HG02840 (cell line): Measurements from ENCODE around the gene RALGDS.

ENCODE experiments used
- ATAC-seq: cut with Tn5 transposase; IDR thresholded peaks from one replicate; pipeline ENCODE4 v1.9.1; 2021; ENCODE audit warnings: mild to moderate bottlenecking, moderate library complexity, moderate number of reproducible peaks; ENCODE audit not compliant: unreplicated experiment, low FRiP score

The RALGDS gene

DNA sequence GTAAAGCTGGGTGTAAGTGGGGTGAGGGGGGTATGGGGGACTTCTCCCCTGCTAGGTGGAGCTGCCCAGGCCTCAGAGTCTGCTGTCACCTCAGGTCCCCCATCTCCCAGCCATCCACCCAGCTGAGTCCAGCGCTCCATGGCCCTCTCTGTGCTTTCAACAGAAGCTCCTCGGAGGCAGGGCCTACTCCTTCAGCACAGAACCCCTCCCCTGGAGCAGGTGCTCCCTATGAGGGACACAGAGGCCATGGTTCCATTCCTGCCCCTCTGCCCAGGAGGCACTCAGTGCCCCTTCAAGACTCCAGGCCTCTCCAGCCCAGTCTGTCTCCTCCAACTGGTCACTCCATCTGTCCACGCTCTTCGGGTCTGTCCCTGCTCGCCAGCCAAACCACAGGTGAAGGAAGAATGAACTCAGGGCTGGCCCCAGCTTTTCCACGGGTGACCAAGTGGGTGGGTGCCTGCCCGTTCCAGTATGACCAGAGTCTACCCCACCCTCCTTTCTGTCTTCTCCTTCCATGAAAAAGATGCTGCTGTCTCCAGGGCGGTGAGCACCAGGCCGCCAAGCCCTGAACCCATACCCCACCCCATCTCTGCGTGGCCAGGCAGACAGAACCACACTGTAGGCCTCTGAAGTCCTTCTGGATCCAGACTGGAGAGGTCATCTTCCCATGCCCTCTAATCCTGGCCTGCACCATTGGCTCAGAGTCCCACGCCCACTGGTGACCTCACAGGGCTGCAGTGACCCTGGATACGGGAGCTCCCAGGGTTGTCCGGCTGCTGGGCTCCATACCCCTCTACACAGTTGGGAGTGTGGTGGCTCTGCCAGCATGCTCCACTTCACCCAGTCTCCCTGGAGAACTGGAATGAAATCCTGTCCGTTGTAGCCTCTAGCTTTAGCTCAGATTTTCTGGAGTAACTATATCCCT is 30.8 kb upstream of the RALGDS start:
- no peak for ATAC-seq

DNA sequence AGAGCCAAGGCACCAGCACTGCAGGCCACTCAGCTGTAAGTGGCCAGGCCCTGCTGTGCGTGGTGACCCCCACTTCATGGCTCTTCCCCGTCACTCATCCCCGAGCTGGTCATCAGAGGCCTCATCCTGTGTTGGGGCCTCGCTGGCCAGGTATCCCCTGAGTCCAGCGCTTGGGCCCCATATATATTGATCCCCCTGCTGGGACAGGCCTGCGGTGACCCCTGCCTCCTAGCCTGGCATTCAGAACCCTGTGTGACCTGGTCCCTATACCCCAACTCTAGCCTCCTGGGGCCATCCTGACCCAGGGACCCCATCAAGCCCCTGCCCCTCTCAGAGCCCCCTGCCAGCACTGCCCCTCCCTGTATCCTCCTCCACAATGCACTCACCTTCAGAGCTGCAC is 30.0 kb upstream of the RALGDS start:
- no peak for ATAC-seq

DNA sequence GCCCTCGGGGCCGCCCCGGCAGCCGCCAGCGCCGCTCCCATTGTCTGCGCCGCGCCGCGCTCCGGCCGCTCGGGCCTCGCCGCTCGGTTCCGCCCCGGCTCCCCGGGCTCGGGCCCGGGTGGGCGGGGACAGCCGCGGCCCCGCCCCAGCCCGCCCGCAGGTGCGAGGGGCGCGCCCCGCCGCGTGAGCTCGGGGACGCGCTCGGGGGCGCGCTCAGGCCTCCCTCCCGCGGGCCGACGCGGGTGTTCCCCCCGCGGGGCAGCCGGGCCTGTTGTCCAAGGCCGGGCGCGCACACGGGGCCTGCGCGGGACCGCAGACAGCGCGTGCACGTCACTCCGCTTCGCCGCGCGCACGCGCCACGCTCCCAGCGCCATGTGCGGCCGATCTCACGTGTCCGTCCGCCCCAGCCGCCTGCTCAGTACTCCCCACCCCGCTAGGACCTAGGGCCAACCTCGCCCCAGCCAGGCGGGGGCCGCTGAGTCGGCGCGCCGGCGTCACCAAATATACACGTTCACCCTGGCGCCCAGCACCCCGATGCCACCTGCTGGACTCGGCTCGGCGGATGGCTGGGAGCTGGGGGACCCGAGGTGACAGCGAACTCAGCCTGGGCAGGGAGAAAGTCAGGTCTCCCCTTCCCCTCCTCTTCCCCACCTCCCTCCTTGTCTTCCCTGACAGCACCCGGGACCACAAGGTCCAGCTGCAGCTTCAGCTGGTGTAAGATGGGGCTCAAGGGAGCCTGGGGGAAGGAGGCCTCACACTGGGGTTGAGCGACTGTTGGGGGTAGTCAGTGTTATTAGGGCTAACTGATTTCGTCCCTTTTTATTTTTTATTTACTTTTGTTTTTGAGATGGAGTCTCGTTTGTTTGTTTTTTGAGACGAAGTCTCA is 28.3 kb upstream of the RALGDS start:
- ATAC-seq: peak; percentile 54

DNA sequence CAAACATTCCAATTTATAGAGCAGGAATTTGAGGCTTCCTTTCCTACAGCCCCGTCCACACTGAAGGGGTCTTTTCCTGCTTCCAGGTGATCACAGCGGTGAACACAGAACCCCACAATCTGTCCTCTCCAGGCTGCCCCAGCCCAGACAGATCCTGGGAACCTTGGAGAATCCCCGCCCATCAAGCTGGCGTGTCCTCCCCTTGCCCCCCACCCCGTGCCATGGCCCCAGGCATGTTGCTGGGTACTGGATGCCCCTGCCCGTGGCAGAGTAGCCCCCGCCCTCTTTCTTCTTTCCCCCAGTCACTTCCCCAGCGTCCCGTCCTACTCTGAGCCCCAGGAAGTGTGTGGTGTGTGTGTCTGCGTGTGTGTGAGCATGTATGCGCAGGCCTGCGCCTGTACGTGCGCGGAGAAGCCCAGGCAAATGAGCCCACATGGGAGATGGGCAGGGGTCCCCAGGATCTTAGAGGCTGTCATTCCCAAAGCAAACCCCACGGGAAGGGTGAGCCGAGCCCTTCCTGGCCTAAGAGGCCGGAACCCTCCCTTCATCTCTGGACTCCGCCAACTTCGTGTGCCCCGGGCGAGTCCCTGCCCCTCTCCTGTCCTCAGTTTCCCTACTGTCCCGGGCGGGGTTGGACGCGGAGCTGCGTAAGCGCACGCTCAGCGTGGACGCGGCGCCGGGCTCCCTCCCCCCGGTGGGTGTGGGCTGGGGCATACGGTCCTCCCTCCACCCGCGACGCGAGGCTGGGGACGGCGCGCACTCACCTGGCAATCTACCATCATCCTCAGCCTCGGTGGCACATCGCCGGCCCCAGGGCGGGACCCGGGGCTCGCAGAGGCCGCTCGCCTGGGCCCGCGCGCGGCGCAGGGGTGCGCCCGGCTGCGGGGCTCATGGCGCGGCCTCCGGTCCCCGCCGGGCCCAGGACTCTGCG is 27.4 kb upstream of the RALGDS start:
- peak; percentile 20 for ATAC-seq

DNA sequence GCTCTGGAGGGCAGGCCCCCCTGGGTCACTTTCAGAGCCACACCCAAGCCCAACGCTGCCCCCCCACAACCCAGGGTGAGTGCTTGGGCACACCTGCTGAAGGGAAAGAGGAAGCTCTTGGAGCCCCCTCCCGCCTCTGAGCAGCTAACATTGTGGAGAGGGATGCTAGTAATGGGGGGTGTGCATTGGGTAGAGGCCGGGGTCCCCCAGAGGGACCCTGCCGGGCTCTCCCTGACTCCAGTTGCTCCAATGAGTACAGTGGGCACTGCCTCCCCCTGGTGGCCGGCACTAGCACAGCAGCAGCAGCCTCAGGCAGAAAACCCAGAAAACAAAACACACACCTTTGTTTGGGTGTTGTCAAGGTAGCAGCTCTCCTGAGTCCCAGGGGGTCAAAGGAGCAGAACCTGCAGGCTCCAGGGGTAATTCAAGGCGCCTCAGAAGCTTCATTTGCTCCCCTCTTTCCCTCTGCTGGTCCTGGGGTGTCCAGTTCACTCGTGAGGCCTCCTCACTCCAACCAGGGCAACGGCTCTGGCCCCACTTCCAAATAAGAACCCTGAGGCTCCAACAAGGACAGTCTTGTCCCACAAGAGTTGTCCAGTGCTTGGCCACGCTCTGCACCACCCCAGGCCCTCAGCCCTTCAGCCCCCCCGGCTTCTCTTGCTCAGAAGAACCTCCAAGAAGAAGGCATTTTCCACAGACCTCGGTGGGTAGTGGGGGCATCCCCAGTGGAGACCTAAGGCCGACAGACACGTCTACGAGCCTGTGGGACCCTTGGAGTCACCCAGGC is 26.6 kb upstream of the RALGDS start:
- ATAC-seq: no peak

DNA sequence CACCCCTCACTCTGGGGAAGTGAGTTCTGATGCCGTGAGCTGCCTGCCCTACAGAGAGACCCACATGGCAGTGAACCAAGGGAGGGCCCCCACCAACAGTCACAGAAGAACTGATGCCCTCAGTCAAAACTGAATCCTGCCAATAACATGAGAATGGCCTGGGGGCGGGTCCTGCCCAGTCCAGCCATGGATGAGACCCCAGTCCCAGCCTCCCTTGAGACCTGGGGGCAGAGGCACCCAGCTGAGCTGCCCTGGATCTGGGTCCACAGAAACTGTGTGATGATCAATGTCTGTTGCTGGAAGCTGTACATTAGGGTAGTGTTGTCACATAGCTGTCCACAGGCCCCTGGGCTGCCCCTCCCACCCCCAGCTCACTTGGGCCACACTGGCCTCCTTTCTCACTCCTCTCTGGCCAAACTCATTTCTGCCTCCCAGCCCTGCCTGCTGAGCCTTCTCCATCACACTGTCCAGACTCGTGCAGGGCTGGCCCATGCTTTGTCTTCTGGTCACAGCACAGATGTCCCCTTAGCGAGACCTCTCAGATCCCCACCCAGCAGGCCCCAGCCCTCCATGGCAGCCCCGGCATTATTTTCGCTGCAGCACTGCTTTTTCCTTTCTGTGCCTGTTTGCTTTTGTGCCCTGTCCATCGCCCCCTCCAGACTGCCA is 25.8 kb upstream of the RALGDS start:
- no peak for ATAC-seq

DNA sequence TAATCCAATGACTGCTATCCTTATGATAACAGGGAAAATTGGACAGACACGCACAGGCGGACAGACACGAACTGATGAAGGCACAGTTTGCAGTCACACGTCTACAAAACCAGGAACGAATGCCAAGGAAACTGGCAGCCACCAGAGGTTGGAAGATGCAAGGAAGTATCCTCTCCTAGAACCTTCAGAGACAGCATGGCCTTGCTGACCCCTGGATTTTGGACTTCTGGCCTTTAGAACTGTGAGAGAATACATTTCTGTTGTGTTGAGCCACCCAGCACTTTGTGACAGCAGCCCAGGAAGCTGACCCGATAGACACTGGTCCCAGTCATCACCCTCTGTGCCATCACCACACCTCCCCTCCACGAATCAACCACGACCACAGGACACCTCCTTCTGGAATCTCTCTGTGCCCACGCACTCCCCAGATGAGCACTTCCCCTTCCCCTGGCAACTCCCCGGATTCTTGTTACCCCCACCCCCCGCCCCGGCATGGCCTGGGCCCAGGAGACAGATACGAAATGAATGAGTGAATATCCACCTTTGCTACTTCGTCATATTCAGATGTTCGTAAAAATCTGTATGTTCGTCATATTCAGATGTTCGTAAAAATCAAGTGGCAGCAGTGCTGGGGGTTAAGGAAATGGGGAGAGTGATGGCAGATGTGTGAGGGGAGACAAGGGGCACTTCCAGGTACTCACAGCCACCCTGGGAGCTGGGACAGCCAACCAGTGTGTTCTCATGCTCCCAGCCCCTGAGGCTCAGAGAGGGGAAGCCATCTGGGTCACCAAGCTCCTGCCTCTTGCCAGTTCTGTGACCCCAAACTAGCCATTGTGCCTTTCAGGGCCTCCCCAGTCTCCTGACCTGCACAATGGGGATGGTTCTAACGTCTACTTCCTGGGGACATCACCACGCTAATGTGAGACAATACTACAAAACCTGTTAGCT is 24.1 kb upstream of the RALGDS start:
- ATAC-seq: no peak

DNA sequence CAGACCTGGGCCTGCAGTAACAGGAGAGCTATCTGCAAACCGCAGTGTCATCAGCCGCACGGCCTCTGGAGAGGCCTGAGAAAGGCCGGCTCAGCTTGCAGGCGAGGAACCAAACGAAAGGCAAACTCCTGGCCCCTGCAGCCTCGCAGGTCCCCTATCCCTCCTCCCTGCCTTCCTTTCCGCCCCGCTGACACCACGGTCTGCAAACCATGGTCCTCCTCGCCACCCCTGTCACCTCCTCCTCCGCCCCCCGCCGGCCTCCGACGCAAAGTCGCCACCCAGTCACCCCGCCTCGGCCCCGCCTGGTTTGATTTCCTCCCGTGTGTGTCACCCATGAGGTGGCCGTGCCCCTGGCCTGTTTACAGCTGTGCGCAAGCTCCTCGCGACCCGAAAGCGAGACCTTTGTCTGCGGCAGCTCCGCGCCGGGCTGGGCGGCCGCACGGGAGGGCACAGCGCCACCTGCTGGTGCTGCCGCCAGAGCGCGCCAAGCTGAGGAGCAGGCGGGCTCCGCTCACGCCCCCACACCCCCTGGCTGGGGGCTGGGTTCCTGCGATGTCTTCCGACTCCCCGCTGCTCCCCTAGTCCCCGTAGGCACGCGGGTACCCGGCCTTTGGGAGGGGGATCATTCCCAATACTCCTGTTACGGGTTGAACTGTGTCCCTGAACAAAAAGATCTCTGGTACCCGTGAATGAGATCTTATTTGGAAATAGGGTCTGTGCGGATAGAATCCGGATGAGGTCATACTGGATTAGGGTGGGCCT is 23.3 kb upstream of the RALGDS start:
- ATAC-seq: peak; percentile 37

DNA sequence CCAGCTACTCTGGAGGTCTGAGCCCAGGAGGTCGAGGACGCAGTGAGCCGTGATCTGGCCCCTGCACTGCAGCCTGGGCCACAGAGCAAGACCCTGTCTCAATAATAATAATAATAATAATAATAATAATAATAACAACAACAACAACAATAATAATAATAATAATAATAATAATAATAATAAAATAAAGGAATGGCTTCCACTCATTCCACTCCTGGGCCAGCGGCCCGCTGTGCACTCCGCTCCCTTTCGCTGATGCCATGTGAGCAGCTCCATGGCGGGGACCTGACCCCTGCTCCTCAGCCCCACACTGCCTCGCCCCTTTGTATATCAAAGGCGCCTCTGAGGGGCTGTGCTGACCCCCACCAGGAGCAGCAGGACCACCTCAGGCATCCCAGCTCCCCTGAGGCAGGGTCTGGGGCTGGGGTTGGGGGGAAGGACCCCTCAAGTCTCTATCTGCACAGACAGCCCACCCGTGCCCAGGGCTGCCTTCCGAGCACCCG is 22.6 kb upstream of the RALGDS start:
- no peak for ATAC-seq

DNA sequence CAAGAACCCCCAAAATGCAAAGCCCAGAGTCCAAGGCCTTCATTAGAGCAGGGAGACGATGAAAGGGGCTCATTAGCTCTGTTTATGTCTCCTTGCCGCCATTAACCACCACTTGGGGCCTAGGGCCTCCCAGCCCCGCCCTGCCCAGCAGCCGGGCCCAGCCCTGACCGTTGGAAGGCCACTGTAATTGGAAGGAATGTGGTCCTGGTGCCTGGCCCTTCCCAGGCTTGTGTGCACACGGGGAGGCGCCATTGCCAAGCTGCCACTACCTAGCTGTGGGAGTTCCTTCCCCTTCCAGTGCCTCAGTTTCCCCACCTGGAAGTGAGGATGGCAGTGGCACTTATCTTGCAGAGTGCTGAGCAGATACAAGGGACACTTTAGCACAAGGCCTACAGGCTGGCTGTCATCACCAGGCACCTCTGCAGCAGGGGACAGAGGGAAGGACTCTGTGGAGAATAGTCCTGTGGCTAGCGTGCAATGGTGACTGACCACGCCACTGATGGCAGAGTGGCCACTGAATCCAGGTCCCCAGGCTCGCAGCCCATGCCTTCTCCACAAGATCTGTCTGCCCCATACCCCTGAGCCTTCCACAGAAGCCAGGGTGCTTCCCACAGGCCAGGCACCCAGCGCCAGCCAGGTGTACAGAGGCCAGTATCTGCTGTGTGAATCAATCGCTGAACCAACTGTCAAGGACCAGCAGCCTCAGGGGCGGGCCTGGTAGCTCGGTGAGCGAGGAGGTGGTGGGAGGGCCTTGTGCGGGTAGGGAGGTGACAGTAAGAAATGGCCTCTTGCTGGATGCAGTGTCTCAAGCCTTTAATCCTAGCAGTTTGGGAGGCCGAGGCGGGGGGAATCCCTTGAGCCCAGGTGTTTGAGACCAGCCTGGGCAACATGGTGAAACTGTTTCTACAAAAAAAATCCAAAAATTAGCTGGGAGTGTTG is 21.9 kb upstream of the RALGDS start:
- ATAC-seq: no peak

DNA sequence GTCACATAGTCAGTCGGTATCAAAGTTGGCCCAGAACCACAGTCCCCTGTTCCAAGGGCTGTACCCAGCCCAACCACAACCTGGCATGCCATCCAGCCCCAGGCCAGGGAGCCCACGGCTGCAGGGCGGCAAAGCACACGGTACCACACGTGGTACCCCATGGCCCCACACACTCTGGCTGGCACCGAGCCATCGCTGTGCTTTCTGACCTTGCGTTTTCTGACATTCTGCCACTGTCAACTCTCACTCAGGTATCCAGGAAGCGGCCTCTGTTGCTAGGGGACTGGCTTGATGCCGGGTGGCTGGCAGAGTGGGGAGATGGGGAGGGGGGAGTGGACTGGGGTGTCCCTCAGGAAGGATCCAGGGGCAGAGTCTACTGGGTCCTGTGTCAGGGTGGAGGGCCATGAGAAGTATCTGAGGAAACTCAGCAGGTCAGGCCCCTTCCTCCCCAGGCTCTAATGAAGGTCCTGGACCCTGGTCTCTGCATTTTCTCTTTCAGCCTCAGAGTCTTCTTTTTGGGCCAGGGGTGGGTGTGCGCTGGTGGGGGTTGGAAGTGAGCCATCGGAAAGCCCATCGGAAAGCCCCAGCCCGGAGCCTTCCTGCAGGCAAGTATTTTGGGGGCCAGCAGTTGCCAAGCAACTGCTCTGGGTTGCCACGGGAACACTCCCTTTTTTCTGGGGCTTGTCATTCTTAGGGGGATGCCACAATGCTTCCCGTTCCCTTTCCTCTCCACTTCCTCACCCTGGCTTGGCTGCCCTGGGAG is 21.0 kb upstream of the RALGDS start:
- ATAC-seq: no peak

DNA sequence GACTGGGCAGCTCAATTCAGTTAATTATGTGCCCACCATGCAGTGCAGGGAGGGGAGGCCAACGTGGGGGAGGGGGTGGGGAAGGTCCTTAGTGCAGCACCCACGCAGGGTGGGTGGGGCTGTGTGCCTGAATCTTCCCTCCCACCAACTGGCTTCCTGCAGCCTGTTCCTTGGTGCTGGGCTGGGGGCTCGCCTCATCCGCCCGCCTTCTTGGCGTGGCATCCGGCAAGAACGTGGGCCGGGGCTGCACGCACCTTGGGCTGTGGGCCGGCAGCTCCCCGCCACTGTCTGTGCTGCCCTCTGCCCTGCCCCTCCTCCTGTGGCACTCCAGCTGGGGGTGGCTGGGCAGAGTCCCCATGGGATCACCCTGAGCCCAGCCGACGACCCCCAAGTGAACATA is 19.6 kb upstream of the RALGDS start:
- no peak for ATAC-seq

DNA sequence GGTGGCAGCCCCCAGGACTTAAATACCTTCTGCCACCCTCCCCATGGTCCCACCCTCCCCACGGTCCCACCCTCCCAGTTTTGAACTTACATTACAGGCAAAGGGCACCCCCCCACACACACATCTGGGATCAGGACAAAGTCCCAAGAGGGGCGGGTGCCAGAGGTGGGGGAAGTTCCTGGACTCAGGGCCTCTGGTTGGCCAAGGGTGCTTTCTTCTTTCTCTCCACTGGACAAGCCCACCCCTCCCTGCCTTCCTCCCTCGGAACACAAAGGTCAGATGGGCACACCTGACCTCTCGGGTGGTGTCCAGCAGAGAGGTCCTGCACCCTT is 19.1 kb upstream of the RALGDS start:
- no peak for ATAC-seq

DNA sequence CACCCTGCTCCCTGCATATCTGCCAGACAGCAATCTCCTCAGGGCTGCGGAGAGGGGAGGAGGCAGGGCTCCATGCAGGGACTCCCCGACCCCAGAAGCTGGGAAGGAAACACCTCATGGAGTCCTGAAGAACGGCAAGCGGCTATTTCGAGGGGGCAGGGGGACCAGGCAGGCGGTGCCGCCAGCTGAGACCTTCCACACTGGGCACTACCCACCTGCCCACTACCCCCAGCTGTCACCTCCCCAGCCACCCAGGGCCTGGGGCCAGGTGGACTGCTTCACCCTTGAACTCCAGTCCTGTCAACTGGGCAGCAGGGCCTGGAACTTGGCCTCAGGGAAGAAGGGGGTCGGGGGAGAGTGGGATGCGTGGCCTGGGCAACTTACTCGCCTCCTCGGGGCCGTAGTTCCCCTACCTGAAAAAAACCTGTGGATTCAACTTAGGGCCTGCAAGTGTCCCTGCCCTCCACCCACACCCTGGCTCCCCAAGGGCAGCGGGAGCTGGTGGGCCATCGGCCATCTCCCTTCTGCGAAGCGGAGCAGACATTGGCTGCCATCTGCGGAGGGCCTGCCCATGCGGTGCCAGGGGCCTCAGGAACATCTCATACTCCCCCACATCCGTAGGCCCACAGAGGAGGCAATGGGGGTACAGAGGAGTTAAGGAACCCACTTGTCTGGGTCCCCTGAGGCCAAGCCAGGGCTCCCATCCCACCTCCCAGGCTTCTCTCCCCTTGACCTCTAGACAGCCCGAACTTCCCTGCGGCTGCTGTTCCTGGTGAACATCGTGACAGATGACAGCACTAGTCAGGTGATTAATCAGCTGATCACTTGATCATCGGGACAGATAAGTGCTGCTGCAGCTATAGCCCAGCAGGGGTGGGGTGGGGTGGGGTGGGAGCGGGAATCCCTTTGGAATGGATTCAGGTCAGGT is 18.5 kb upstream of the RALGDS start:
- ATAC-seq: no peak
